Activated T-cell treated with anti-CD3 and anti-CD28 coated beads, Interleukin-2, amount 50 U/mL, for 24 hours (primary cell): ENCODE measurements around the gene MAB21L3.

Experiments used
- DNase-seq: peaks from one replicate; pipeline ENCODE4 v3.0.0-alpha.2; 2020
- H3K27ac Mint-ChIP-seq: 2 replicates; pipeline ENCODE4 v1.8.0; 2020; ENCODE audit warnings: mild to moderate bottlenecking, mixed read lengths
- H3K27me3 Mint-ChIP-seq: 2 replicates; pipeline ENCODE4 v1.8.0; 2020; ENCODE audit warnings: mixed read lengths
- H3K36me3 Mint-ChIP-seq: 2 replicates; pipeline ENCODE4 v1.8.0; 2020; ENCODE audit warnings: low read depth, mixed read lengths
- H3K4me1 Mint-ChIP-seq: 2 replicates; pipeline ENCODE4 v1.8.0; 2020; ENCODE audit warnings: low read depth, mixed read lengths
- H3K4me3 Mint-ChIP-seq: 2 replicates; pipeline ENCODE4 v1.8.0; 2020; ENCODE audit warnings: mild to moderate bottlenecking, moderate library complexity, mixed read lengths
- H3K9me3 Mint-ChIP-seq: 2 replicates; pipeline ENCODE4 v1.8.0; 2020; ENCODE audit warnings: mixed read lengths

The MAB21L3 gene

DNA sequence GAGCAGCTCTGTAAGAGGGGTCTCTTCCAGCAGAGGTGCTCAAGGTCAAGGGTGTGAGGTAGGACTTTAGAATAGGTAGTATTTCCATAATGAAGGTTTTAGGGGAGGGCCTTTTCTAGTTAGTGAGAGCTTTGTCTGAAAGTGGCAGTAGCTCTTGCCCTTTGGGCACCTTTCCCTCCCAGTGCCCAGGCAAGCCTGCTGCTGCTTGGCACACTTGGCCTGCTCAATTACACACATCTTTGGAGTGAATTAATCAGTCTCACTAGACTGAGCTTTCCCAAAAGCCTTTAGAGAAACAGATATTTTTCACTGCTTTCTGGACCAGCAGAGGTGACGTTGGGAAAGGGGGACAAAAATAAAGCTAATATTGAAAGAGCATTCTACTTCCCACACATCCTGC lies 48.0 kb downstream of the MAB21L3 start:
- H3K27ac Mint-ChIP-seq: no peak overlapping the region
- H3K36me3 Mint-ChIP-seq: no peaks in the 10 kb centered on the region
- H3K9me3 Mint-ChIP-seq: no peaks in the 10 kb centered on the region

DNA sequence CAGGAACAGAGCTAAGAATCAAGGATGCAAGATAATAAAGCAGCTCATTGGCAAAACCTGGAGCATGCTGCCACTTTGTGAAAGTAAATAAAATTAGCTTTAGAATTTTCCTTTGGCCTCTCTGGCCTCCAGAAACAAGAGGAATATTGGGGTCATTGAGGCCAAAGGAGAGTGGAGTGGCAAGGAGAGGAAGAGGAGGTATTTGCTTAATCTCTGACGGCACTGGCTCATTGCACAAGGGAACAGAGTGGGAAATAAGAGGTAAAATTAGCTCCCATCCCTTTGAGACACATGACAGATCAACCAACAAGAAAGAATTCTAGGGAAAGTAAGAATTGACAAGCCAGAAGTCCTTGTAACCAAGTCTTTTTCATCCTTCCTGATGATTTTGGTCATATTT lies 48.4 kb downstream of the MAB21L3 start:
- H3K27ac Mint-ChIP-seq: no peak overlapping the region
- H3K4me1 Mint-ChIP-seq: no peaks in the 10 kb centered on the region
- no peaks in the 10 kb centered on the region for H3K9me3 Mint-ChIP-seq
- H3K4me3 Mint-ChIP-seq: no peak overlapping the region
- no peaks in the 10 kb centered on the region for H3K27me3 Mint-ChIP-seq
- no peak for DNase-seq
- no peaks in the 10 kb centered on the region for H3K36me3 Mint-ChIP-seq

More for the DNA sequence above, 48.0 kb downstream of the MAB21L3 start:
- DNase-seq: no peak
- Mint-ChIP-seq H3K27me3 (no peaks in the 10 kb centered on the region), H3K4me1 (no peaks in the 10 kb centered on the region), H3K4me3 (no peak overlapping the region)

DNA sequence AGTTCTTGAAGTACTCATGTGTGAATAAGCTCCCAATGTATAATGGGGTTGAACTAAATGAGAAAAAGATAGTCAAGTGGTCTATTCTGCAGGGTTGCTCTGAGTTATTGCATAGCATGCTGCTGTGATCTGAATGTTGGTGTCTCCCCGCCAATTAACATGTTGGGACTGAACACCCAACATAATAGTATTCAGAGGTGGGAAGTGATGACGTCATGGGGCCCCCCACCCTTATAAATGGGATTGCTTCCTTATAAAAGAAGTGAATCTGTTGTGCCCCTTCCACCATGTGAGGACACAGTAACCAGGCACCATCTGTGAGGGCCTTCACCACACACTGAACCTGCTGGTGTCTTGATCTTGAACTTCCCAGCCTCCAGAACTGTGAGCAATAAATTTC lies 50.2 kb downstream of the MAB21L3 start:
- no peaks in the 10 kb centered on the region for H3K4me1 Mint-ChIP-seq
- H3K4me3 Mint-ChIP-seq: no peak overlapping the region
- DNase-seq: no peak
- H3K27me3 Mint-ChIP-seq: no peaks in the 10 kb centered on the region
- no peaks in the 10 kb centered on the region for H3K9me3 Mint-ChIP-seq
- H3K36me3 Mint-ChIP-seq: no peaks in the 10 kb centered on the region
- H3K27ac Mint-ChIP-seq: no peak overlapping the region

DNA sequence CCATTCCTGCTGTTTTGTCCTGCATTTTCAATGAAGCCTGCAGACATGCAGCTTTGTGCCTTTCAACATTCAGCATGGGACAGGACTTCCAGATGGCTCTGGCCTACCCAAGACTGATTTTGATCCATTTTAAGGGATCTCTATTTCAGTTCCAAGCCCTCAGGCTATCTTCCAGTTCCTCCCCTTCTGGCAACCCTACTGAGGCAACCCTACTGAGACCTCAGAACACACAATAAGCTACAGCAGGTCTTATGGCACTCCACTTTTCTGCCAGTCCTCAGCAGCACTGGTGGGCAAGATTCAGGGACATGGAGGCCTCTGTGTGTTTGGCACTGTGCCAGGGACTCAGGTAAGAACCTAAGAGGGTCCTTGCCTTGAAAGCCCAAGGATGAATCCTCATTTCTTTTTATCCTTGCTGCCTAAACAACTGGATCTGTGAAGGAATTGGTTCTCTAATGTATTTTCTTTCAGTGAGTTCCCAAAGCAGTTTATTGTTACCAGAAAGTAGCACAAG lies 50.7 kb downstream of the MAB21L3 start:
- no peak for DNase-seq
- H3K4me3 Mint-ChIP-seq: no peak overlapping the region
- H3K27ac Mint-ChIP-seq: no peak overlapping the region
- H3K36me3 Mint-ChIP-seq: no peaks in the 10 kb centered on the region
- no peaks in the 10 kb centered on the region for H3K9me3 Mint-ChIP-seq
- no peaks in the 10 kb centered on the region for H3K4me1 Mint-ChIP-seq
- H3K27me3 Mint-ChIP-seq: no peaks in the 10 kb centered on the region

DNA sequence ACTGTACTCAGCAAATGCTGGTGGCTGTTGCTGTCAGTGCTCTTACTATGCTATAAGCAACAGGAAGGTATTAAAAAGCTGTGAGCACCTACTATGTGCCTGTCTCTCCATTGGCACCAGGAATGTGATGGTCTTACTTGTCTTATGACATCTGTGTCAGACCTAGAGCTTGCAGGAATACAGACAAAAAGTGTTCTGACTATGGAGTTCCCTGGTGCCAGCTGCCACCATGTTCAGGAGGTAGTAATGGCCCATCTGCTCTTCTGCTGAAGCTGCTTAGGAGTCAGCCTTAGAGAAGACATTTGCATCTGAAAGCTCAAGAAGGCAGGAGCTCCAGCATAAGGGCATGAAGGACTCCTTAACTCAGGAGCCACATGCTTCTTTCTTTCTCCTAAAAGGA lies 52.3 kb downstream of the MAB21L3 start:
- Mint-ChIP-seq H3K36me3 (no peaks in the 10 kb centered on the region), H3K27me3 (no peaks in the 10 kb centered on the region), H3K4me3 (no peak overlapping the region), H3K4me1 (peaks cover 8% of the 10 kb centered on the region), H3K9me3 (no peaks in the 10 kb centered on the region), H3K27ac (no peak overlapping the region)
- DNase-seq: no peak

DNA sequence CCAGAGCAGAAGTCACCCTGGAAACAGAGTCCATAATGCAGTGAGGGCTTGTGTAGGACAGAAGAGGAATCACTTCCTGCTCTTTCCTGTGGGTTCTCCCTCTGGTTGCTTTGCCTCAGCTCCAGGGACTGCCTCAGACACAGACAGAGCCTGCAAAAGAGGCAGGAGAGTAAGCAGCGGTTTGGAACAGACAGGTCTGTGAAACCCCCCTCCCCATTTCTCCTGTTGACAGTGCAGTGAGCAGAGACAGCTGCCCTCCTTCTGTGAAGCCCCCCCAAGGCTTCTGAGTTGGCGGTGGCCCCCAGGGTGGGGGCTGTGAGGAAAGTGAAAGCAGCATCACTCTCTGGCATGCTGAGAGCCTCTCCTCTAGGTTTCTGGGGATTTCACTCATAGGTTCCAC lies 53.0 kb downstream of the MAB21L3 start:
- Mint-ChIP-seq H3K36me3 (no peaks in the 10 kb centered on the region), H3K4me1 (peaks cover 14% of the 10 kb centered on the region), H3K27me3 (no peaks in the 10 kb centered on the region), H3K4me3 (no peak overlapping the region), H3K9me3 (no peaks in the 10 kb centered on the region), H3K27ac (no peak overlapping the region)
- DNase-seq: no peak

DNA sequence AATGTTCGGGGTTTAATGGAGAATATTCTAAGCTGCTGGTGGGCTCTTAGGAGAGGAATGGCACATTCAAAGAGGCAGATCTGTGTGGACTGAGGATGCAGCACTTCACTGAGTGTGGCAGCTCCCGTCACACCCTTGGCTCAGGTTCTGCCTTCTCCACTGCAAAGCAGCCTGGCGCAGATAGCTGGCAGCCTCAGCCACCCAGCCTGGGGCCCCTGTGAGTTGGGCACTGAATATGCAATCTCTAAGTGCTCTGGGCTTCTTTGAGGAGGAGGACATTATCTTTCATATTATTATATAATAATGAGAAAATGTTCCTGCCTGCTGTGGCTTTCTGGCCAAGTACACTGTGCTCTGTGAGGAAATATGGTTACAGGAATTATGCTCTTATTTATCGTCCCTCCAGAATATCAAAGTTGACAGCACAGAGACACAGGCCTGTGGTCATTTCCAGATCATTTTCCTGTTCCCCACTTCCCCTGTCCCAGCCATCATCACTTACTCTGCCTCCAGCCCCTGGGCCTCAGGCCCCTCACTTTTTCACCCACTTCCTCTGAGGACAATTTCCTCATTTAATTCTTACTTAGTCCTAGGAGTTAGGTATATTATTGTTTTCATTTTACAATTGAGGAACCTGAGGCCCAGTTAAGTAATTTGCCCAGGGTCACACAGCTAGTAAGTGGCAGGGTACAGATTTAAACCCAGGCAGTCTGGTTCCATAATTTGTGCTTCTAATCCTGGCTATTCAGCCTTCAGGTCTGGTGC lies 53.6 kb downstream of the MAB21L3 start:
- Mint-ChIP-seq H3K27ac (no peak overlapping the region), H3K27me3 (no peaks in the 10 kb centered on the region), H3K4me3 (no peak overlapping the region), H3K9me3 (no peaks in the 10 kb centered on the region), H3K4me1 (peaks cover 16% of the 10 kb centered on the region), H3K36me3 (no peaks in the 10 kb centered on the region)
- no peak for DNase-seq

DNA sequence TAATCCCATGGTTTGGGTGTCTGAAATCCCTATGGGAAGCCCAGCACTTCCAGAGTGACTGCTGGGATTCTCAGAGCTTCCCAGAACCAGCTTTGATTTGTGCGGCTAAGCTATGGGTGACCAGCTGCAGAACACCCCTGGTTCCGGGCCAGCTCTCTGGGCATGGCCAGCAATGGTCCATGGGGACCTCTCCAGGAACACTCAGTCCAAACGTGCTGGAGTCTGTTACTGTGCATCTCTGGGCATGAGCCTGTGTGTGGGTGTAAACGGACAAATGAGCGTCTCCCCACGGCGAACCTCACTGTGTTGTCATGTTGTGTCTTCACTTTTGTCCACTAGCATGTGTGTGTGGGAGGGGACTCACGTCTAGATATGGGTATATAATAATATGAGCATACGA lies 54.4 kb downstream of the MAB21L3 start:
- H3K4me1 Mint-ChIP-seq: peaks cover 16% of the 10 kb centered on the region
- H3K27ac Mint-ChIP-seq: no peak overlapping the region
- DNase-seq: no peak
- no peak overlapping the region for H3K4me3 Mint-ChIP-seq
- no peaks in the 10 kb centered on the region for H3K9me3 Mint-ChIP-seq
- H3K36me3 Mint-ChIP-seq: no peaks in the 10 kb centered on the region
- no peaks in the 10 kb centered on the region for H3K27me3 Mint-ChIP-seq

DNA sequence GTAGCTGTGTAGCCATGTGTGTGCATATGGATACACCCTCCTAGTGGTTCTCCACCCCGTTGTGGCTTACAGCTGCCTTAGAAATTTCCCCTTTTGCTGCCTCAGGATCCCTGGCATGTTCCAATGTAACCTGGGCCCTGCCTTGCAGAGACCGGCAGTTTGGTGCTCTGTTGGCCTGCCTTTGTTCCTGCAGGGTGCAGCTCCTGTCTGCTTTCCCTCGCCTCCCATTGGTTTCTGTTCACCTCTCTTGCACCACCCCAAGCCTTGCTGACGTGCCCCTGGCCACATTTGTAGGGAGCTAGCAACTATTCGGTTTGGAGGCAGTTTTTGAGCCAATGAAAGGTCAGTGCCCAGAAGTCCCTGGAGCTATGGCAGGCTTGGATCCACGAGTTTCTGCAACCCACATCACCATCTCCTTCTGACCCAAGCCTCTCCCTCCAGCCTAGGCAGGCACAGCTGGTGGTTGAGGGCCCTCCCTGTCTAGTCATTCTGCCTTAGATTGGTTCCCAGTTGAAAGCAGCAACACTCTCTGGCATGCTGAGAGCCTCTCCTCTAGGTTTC lies 54.9 kb downstream of the MAB21L3 start:
- no peaks in the 10 kb centered on the region for H3K9me3 Mint-ChIP-seq
- H3K27me3 Mint-ChIP-seq: no peaks in the 10 kb centered on the region
- no peak for DNase-seq
- no peak overlapping the region for H3K27ac Mint-ChIP-seq
- peaks cover 16% of the 10 kb centered on the region for H3K4me1 Mint-ChIP-seq
- H3K36me3 Mint-ChIP-seq: no peaks in the 10 kb centered on the region
- no peak overlapping the region for H3K4me3 Mint-ChIP-seq

DNA sequence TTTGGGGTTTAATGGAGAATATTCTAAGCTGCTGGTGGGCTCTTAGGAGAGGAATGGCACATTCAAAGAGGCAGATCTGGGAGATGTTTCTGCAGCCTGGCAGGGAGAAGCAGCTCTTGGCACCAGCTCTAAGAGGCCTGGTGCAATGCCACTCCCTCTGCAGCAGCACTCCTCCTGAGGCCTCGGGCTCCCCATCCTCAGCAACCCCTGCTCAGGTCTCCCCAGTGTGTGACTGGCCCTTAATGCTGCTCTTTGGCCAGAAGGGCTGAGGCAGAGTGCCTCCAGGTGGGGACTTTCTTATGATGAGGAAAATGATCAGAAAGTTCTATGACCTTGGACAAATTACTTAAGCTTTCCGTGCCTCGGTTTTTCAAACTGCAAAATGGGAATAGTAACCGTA lies 55.5 kb downstream of the MAB21L3 start:
- DNase-seq: no peak
- H3K27me3 Mint-ChIP-seq: no peaks in the 10 kb centered on the region
- no peak overlapping the region for H3K27ac Mint-ChIP-seq
- H3K9me3 Mint-ChIP-seq: no peaks in the 10 kb centered on the region
- peaks cover 16% of the 10 kb centered on the region for H3K4me1 Mint-ChIP-seq
- no peaks in the 10 kb centered on the region for H3K36me3 Mint-ChIP-seq
- H3K4me3 Mint-ChIP-seq: no peak overlapping the region

DNA sequence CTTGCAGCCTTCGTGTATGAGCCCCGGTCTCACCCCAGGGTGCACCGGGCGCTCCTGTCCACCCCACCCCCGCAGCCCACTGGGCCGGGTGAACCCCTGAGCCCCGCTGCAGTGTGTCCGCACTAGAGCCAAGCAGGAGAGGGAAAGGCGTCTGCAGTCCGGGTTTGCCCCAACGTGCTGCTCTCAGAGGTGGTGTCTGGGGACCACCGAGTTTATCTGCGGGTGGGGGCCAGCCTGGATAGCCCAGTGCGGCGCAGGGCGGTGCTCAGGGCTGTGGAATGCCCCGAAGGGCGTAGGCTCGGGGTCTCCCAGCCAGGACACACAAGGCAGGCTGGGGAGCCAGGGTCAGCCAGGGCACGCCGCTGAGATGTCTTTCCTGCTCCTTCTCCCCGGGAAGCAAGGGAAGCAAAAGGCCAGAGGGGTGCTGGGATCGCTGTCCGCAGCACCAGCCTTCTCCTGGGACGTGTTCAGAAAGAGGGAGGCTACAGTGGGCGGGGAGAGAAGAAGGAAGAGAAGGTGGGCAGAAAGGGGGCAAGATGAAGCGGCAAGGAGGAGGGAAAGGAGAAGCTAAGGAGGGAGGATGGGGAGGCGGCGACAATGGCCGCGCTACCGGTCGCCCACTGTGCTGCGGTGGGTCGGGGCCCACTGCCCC lies 56.6 kb downstream of the MAB21L3 start:
- peak overlapping the region; percentile 75 for H3K4me3 Mint-ChIP-seq
- peak overlapping the region; percentile 76 for H3K27ac Mint-ChIP-seq
- no peaks in the 10 kb centered on the region for H3K36me3 Mint-ChIP-seq
- H3K4me1 Mint-ChIP-seq: peaks cover 16% of the 10 kb centered on the region
- DNase-seq: no peak
- no peaks in the 10 kb centered on the region for H3K27me3 Mint-ChIP-seq
- H3K9me3 Mint-ChIP-seq: no peaks in the 10 kb centered on the region

DNA sequence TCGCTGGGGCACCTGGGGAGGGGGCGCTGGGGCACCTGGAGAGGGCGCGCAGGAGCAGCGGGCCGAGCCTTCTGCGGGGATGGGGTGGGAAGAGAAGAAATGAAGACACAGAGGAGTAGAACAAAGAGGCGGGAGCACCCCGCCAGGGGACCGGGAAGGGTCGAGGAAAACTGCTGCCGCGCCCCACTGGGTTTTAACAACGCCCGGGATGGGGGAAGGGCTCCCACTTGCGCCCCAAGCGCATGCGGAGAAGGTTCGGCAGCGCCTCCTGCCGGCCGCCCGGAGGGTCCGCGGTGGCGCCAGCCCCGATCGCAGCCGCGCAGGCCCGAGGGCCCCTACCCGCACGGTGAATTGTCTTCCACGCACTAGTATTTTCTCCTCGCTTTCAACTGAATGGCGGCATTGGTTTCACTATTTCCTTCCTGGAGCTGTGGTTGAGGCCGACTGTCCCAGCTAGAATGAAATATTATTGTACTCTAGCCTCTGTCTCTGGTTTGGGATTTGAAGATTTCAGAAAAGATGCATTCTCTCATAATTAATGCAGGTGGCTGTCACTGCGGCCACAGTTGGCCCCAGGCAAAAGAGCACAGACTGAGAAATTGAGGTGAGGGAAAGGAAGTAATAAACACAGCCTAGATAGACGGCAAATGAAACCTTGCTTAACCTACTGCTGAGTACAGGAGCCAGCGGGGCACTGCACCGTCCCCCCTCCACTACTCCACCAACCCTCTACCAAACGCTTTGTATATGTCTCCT lies 57.3 kb downstream of the MAB21L3 start:
- H3K4me3 Mint-ChIP-seq: peak overlapping the region; percentile 75
- no peaks in the 10 kb centered on the region for H3K36me3 Mint-ChIP-seq
- H3K9me3 Mint-ChIP-seq: no peaks in the 10 kb centered on the region
- peak overlapping the region; percentile 83 for H3K27ac Mint-ChIP-seq
- peaks cover 16% of the 10 kb centered on the region for H3K4me1 Mint-ChIP-seq
- DNase-seq: peak; percentile 91
- H3K27me3 Mint-ChIP-seq: no peaks in the 10 kb centered on the region

DNA sequence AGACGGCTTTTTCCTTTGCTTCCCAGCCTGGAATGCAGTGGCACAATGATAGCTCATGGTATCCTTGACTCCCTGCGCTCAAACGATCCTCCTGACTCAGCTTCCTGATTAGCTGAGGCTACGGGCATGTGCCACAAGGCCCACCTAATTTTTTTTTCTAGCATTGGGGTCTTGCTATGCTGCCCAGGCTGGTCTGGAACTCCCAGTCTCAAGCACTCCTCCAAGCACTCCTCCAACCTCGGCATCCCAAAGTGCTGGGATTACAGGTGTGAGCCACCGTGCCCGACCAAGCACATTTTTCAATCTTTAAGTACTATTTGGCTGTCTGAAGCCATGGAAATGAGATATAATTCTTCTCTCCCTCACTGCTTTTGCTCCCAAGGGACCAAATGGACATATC lies 58.7 kb downstream of the MAB21L3 start:
- no peaks in the 10 kb centered on the region for H3K9me3 Mint-ChIP-seq
- no peak for DNase-seq
- no peak overlapping the region for H3K4me3 Mint-ChIP-seq
- no peaks in the 10 kb centered on the region for H3K36me3 Mint-ChIP-seq
- no peak overlapping the region for H3K27ac Mint-ChIP-seq
- H3K27me3 Mint-ChIP-seq: no peaks in the 10 kb centered on the region
- peaks cover 16% of the 10 kb centered on the region for H3K4me1 Mint-ChIP-seq

DNA sequence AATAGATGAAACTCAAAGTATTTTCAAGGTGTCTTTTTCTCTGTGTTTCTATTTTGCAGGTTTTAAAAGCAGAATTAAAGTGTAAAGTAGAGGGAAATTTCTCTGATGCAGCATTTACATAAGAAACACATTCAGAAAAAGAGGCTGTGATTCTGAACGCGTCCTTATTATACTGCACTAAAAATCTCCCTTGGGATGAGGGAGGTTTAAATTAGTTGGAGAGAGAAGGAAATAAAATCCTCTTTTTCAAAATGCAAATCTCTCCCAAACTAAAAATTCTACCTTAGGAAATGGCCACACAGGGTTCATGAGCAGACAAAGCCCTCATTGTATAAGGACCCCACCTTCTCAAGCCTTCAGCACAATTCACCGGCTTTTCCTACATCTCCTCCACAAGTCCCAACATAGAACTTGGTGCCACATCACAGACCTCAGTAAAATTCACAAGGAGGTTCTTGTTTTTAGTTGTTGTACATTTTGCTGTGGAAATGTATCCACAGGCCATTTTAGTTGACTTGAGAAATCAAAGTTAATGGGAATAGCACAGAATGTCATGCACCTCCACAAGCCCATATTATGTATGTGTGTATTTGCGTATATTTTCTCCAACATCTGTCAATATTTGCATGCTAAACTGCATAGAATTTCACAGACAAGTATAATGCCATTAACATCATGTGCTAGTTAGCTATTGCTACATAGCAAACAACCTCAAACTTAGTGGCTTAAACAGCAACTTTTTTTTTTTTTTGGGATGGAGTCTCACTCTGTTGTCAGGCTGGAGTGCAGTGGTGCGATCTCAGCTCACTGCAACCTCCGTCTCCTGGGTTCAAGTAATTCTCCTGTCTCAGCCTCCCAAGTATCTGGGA lies 59.8 kb downstream of the MAB21L3 start:
- H3K36me3 Mint-ChIP-seq: no peaks in the 10 kb centered on the region
- no peak overlapping the region for H3K27ac Mint-ChIP-seq
- no peak overlapping the region for H3K4me3 Mint-ChIP-seq
- no peaks in the 10 kb centered on the region for H3K27me3 Mint-ChIP-seq
- DNase-seq: no peak
- no peaks in the 10 kb centered on the region for H3K9me3 Mint-ChIP-seq
- H3K4me1 Mint-ChIP-seq: peaks cover 16% of the 10 kb centered on the region
